ENCODE results near the gene ZFR2.

DNA sequence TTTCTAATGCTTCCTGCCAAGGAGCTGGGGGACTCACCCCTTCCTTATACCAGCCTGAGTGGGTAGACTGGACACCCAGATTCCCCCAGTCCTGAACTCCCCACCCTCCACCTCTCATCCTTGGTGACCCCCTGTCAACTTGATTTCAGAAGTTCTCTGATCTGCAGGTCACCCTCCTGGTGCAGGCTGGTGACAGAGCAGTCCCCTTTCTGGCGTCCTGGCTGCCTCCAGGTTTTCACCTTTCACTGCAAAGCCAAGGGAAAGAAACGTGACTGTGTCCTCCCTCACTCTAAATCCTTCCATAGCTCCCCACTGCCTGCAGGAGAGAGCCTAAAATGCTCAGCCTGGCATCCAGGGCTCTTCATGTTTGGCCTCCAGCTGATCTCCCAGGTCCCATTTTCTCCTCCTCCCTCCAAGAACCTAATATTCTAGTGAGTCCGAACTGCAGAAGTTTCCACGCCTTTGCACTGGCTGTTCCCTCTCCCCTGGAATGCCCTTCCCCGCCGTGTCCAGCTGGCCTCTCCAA is 78.6 kb downstream of the ZFR2 start:
- TF ChIP-seq CTCF (IDR thresholded peaks at IDR 0.05; ENCODE audit: borderline replicate concordance, extremely low read depth, low read length, poor library complexity, severe bottlenecking) (no peak), EZH2 (IDR thresholded peaks at IDR 0.05; ENCODE audit: borderline replicate concordance, low read depth, low read length, severe bottlenecking) (no peak)

Measured in DND-41 (cell line).